ENCODE data around the gene HAPSTR1.

DNA sequence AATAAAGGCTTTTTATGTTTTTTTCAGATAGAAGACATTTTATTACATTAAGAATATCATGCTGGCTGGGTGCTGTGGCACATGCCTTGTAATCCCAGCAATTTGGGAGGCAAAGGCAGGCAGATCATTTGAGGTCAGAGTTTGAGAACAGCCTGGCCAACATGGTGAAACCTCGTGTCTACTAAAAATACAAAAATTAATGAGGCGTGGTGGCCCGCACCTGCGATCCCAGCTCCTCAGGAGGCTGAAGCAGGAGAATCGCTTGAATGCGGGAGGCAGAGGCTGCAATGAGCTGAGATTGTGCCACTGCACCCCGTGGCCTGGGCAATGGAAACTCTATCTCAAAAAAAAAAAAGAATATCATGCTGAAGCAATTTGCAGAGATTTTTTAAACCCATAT lies 29.1 kb upstream of the HAPSTR1 start:
- TF ChIP-seq, protein P1, sequence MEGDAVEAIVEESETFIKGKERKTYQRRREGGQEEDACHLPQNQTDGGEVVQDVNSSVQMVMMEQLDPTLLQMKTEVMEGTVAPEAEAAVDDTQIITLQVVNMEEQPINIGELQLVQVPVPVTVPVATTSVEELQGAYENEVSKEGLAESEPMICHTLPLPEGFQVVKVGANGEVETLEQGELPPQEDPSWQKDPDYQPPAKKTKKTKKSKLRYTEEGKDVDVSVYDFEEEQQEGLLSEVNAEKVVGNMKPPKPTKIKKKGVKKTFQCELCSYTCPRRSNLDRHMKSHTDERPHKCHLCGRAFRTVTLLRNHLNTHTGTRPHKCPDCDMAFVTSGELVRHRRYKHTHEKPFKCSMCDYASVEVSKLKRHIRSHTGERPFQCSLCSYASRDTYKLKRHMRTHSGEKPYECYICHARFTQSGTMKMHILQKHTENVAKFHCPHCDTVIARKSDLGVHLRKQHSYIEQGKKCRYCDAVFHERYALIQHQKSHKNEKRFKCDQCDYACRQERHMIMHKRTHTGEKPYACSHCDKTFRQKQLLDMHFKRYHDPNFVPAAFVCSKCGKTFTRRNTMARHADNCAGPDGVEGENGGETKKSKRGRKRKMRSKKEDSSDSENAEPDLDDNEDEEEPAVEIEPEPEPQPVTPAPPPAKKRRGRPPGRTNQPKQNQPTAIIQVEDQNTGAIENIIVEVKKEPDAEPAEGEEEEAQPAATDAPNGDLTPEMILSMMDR (IDR thresholded peaks at IDR 0.05): no peak
- TF ChIP-seq POLR2A (IDR thresholded peaks at IDR 0.05): no peak
- TF ChIP-seq EP300 (IDR thresholded peaks at IDR 0.05): no peak
